Thyroid gland (tissue), 4 donors: ENCODE measurements around the gene HSPA1L.

Experiments used
- POLR2A ChIP-seq, 2 donors: fragments of 450-650 bp; IDR thresholded peaks; one replicate each; pipeline ENCODE4 v1.6.1; 2017; ENCODE audit warnings: antibody characterized with exemption in 2 of 2, mild to moderate bottlenecking in 2 of 2, moderate library complexity in 1 of 2
- TF ChIP-seq, protein P1 (sequence below), 6 experiments: fragments of 200-600 bp in 3 of 6; fragments of 450-650 bp in 3 of 6; sonication (generic) in 3 of 6; IDR thresholded peaks; one replicate each; pipeline ENCODE4 v1.5.1; 2016 to 2019; ENCODE audit warnings: antibody characterized with exemption in 6 of 6, mild to moderate bottlenecking in 2 of 6, inconsistent platforms in 1 of 6, moderate library complexity in 1 of 6

GRCh38 chr6:31847276-31847978, 32.3 kb upstream of the HSPA1L start:
- TF ChIP-seq, protein P1, sequence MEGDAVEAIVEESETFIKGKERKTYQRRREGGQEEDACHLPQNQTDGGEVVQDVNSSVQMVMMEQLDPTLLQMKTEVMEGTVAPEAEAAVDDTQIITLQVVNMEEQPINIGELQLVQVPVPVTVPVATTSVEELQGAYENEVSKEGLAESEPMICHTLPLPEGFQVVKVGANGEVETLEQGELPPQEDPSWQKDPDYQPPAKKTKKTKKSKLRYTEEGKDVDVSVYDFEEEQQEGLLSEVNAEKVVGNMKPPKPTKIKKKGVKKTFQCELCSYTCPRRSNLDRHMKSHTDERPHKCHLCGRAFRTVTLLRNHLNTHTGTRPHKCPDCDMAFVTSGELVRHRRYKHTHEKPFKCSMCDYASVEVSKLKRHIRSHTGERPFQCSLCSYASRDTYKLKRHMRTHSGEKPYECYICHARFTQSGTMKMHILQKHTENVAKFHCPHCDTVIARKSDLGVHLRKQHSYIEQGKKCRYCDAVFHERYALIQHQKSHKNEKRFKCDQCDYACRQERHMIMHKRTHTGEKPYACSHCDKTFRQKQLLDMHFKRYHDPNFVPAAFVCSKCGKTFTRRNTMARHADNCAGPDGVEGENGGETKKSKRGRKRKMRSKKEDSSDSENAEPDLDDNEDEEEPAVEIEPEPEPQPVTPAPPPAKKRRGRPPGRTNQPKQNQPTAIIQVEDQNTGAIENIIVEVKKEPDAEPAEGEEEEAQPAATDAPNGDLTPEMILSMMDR (IDR thresholded peaks at IDR 0.05) = no peak
- no peak for TF ChIP-seq POLR2A (IDR thresholded peaks at IDR 0.05)
